ENCODE data around the gene KRT84.

The KRT84 gene

GRCh38 chr12:52385226-52385702, at the start of gene KRT84:
TSS of gene KRT84 (minus strand) at chr12:52385652. CDS start at chr12:52385585, 67 bp downstream.
- DNase-seq (ENCODE audit: low read depth in 2 of 2): no peak

GRCh38 chr12:52434760-52435530, 49.5 kb upstream of the KRT84 start:
- no peak for DNase-seq (ENCODE audit: low read depth in 2 of 2)

GRCh38 chr12:52434081-52434733, 48.8 kb upstream of the KRT84 start, which contains the start of gene KRT75:
TSS of gene KRT75 (minus strand) at chr12:52434371. CDS start at chr12:52434304, 67 bp downstream.
- DNase-seq (ENCODE audit: low read depth in 2 of 2): no peak

- DNase-seq (ENCODE audit: low read depth in 2 of 2): no peak
These were observed 48.1 kb upstream of the KRT84 start for GRCh38 chr12:52433501-52434080.

- no peak for DNase-seq (ENCODE audit: low read depth in 2 of 2)
These were observed 47.2 kb upstream of the KRT84 start for GRCh38 chr12:52432559-52433207.

GRCh38 chr12:52428121-52428520, 42.7 kb upstream of the KRT84 start:
- no peak for DNase-seq (ENCODE audit: low read depth in 2 of 2)

- DNase-seq (ENCODE audit: low read depth in 2 of 2): no peak
These were observed 41.6 kb upstream of the KRT84 start for GRCh38 chr12:52427083-52427482.

GRCh38 chr12:52426034-52426433, 40.6 kb upstream of the KRT84 start:
- DNase-seq (ENCODE audit: low read depth in 2 of 2): no peak

- DNase-seq (ENCODE audit: low read depth in 2 of 2): no peak
These were observed 40.0 kb upstream of the KRT84 start for GRCh38 chr12:52425466-52425865.

- no peak for DNase-seq (ENCODE audit: low read depth in 2 of 2)
These were observed 38.4 kb upstream of the KRT84 start for GRCh38 chr12:52423661-52424500.

- DNase-seq (ENCODE audit: low read depth in 2 of 2): no peak
These were observed 37.6 kb upstream of the KRT84 start for GRCh38 chr12:52423035-52423434.

- no peak for DNase-seq (ENCODE audit: low read depth in 2 of 2)
These were observed 34.2 kb upstream of the KRT84 start for GRCh38 chr12:52419656-52420055.

GRCh38 chr12:52418576-52419110, 33.2 kb upstream of the KRT84 start:
- DNase-seq (ENCODE audit: low read depth in 2 of 2): no peak

GRCh38 chr12:52417740-52418139, 32.3 kb upstream of the KRT84 start:
- no peak for DNase-seq (ENCODE audit: low read depth in 2 of 2)

GRCh38 chr12:52416795-52417194, 31.3 kb upstream of the KRT84 start:
- DNase-seq (ENCODE audit: low read depth in 2 of 2): no peak

GRCh38 chr12:52415870-52416750, 30.7 kb upstream of the KRT84 start:
- no peak for DNase-seq (ENCODE audit: low read depth in 2 of 2)

- no peak for DNase-seq (ENCODE audit: low read depth in 2 of 2)
These were observed 29.5 kb upstream of the KRT84 start for GRCh38 chr12:52414936-52415335.

GRCh38 chr12:52413782-52414345, 28.4 kb upstream of the KRT84 start:
- no peak for DNase-seq (ENCODE audit: low read depth in 2 of 2)

- no peak for DNase-seq (ENCODE audit: low read depth in 2 of 2)
These were observed 27.8 kb upstream of the KRT84 start for GRCh38 chr12:52413202-52413601.

- no peak for DNase-seq (ENCODE audit: low read depth in 2 of 2)
These were observed 26.4 kb upstream of the KRT84 start for GRCh38 chr12:52411815-52412214.

Data from stimulated activated CD4-positive, alpha-beta T cell treated with anti-CD3 and anti-CD28 coated beads, Interleukin-12 subunit alpha, Interleukin-12 subunit beta, amount 100 ng/mL, for 24 hours (primary cell).